Measurements from ENCODE around the gene NKX2-2. TPM values are rescaled to one million over a fixed set of nuclear protein-coding genes. Genes with fewer than 3 reads are reported as not detected.
A peak's percentile ranks its signal among the peaks of the same experiment; 100 is the strongest.

The NKX2-2 gene
- polyA plus RNA-seq, 1 donor: 4.1 TPM

- no peaks in the 10 kb centered on the region for H3K36me3 ChIP-seq (ENCODE audit: control insufficient read depth, insufficient read depth, low read length)
- DNase-seq: no peak
- peaks cover 7% of the 10 kb centered on the region for H3K4me1 ChIP-seq (ENCODE audit: control insufficient read depth, insufficient read depth, low read length)
- WGBS (ENCODE audit: insufficient coverage, low lambda C conversion rate): 0% methylated on average over 2 of the region's 61 CpGs
- no peak overlapping the region for H3K27ac ChIP-seq (ENCODE audit: low read length)
- H3K27me3 ChIP-seq (ENCODE audit: control insufficient read depth, insufficient read depth, low read length): peaks cover 98% of the 10 kb centered on the region
- no peak overlapping the region for H3K4me3 ChIP-seq (ENCODE audit: low read length)
- H3K9me3 ChIP-seq (ENCODE audit: control insufficient read depth, low read depth, low read length): peaks cover 16% of the 10 kb centered on the region
These were observed 1.7 kb upstream of the NKX2-2 start for GRCh38 chr20:21515300-21516179.

GRCh38 chr20:21514553-21515251, 838 bp upstream of the NKX2-2 start:
- H3K4me1 ChIP-seq (ENCODE audit: control insufficient read depth, insufficient read depth, low read length): peaks cover 7% of the 10 kb centered on the region
- WGBS (ENCODE audit: insufficient coverage, low lambda C conversion rate): no CpG with 5 or more reads among the region's 39 CpGs
- no peak for DNase-seq
- H3K36me3 ChIP-seq (ENCODE audit: control insufficient read depth, insufficient read depth, low read length): no peaks in the 10 kb centered on the region
- H3K9me3 ChIP-seq (ENCODE audit: control insufficient read depth, low read depth, low read length): peaks cover 16% of the 10 kb centered on the region
- H3K27ac ChIP-seq (ENCODE audit: low read length): no peak overlapping the region
- H3K4me3 ChIP-seq (ENCODE audit: low read length): no peak overlapping the region
- peaks cover 98% of the 10 kb centered on the region for H3K27me3 ChIP-seq (ENCODE audit: control insufficient read depth, insufficient read depth, low read length)

- no peak overlapping the region for H3K4me3 ChIP-seq (ENCODE audit: low read length)
- peaks cover 98% of the 10 kb centered on the region for H3K27me3 ChIP-seq (ENCODE audit: control insufficient read depth, insufficient read depth, low read length)
- WGBS (ENCODE audit: insufficient coverage, low lambda C conversion rate): no CpG with 5 or more reads among the region's 30 CpGs
- peaks cover 7% of the 10 kb centered on the region for H3K4me1 ChIP-seq (ENCODE audit: control insufficient read depth, insufficient read depth, low read length)
- DNase-seq: no peak
- no peaks in the 10 kb centered on the region for H3K36me3 ChIP-seq (ENCODE audit: control insufficient read depth, insufficient read depth, low read length)
- H3K9me3 ChIP-seq (ENCODE audit: control insufficient read depth, low read depth, low read length): peaks cover 16% of the 10 kb centered on the region
- H3K27ac ChIP-seq (ENCODE audit: low read length): no peak overlapping the region
These were observed 642 bp downstream of the NKX2-2 start for GRCh38 chr20:21513181-21513663.

GRCh38 chr20:21512634-21513180, 1.2 kb downstream of the NKX2-2 start:
- WGBS (ENCODE audit: insufficient coverage, low lambda C conversion rate): no CpG with 5 or more reads among the region's 34 CpGs
- no peak for DNase-seq
- Histone ChIP-seq H3K4me3 (ENCODE audit: low read length) (peak overlapping the region; percentile 6), H3K9me3 (ENCODE audit: control insufficient read depth, low read depth, low read length) (peaks cover 17% of the 10 kb centered on the region), H3K36me3 (ENCODE audit: control insufficient read depth, insufficient read depth, low read length) (no peaks in the 10 kb centered on the region), H3K4me1 (ENCODE audit: control insufficient read depth, insufficient read depth, low read length) (peaks cover 7% of the 10 kb centered on the region), H3K27me3 (ENCODE audit: control insufficient read depth, insufficient read depth, low read length) (peaks cover 98% of the 10 kb centered on the region), H3K27ac (ENCODE audit: low read length) (no peak overlapping the region)

GRCh38 chr20:21511850-21512633, 1.8 kb downstream of the NKX2-2 start:
- Histone ChIP-seq H3K4me3 (ENCODE audit: low read length) (peak overlapping the region; percentile 6), H3K27ac (ENCODE audit: low read length) (no peak overlapping the region), H3K36me3 (ENCODE audit: control insufficient read depth, insufficient read depth, low read length) (no peaks in the 10 kb centered on the region), H3K27me3 (ENCODE audit: control insufficient read depth, insufficient read depth, low read length) (peaks cover 98% of the 10 kb centered on the region), H3K9me3 (ENCODE audit: control insufficient read depth, low read depth, low read length) (peaks cover 19% of the 10 kb centered on the region), H3K4me1 (ENCODE audit: control insufficient read depth, insufficient read depth, low read length) (peaks cover 7% of the 10 kb centered on the region)
- no CpG with 5 or more reads among the region's 76 CpGs for WGBS (ENCODE audit: insufficient coverage, low lambda C conversion rate)
- DNase-seq: peak in 1 of 2 donors; percentile 34

GRCh38 chr20:21511485-21511849, 2.4 kb downstream of the NKX2-2 start:
- Histone ChIP-seq H3K4me3 (ENCODE audit: low read length) (no peak overlapping the region), H3K9me3 (ENCODE audit: control insufficient read depth, low read depth, low read length) (peaks cover 19% of the 10 kb centered on the region), H3K27ac (ENCODE audit: low read length) (no peak overlapping the region), H3K27me3 (ENCODE audit: control insufficient read depth, insufficient read depth, low read length) (peaks cover 98% of the 10 kb centered on the region), H3K36me3 (ENCODE audit: control insufficient read depth, insufficient read depth, low read length) (no peaks in the 10 kb centered on the region), H3K4me1 (ENCODE audit: control insufficient read depth, insufficient read depth, low read length) (peaks cover 7% of the 10 kb centered on the region)
- no peak for DNase-seq
- WGBS (ENCODE audit: insufficient coverage, low lambda C conversion rate): no CpG with 5 or more reads among the region's 18 CpGs

GRCh38 chr20:21510414-21511384, 3.2 kb downstream of the NKX2-2 start:
- H3K27ac ChIP-seq (ENCODE audit: low read length): no peak overlapping the region
- peak overlapping the region; percentile 16 for H3K4me3 ChIP-seq (ENCODE audit: low read length)
- 0% methylated on average over 1 of the region's 62 CpGs for WGBS (ENCODE audit: insufficient coverage, low lambda C conversion rate)
- H3K27me3 ChIP-seq (ENCODE audit: control insufficient read depth, insufficient read depth, low read length): peaks cover 97% of the 10 kb centered on the region
- H3K36me3 ChIP-seq (ENCODE audit: control insufficient read depth, insufficient read depth, low read length): no peaks in the 10 kb centered on the region
- H3K9me3 ChIP-seq (ENCODE audit: control insufficient read depth, low read depth, low read length): peaks cover 19% of the 10 kb centered on the region
- H3K4me1 ChIP-seq (ENCODE audit: control insufficient read depth, insufficient read depth, low read length): peaks cover 7% of the 10 kb centered on the region
- DNase-seq: no peak

GRCh38 chr20:21509597-21510371, 4.1 kb downstream of the NKX2-2 start:
- no peak for DNase-seq
- no peaks in the 10 kb centered on the region for H3K36me3 ChIP-seq (ENCODE audit: control insufficient read depth, insufficient read depth, low read length)
- H3K27ac ChIP-seq (ENCODE audit: low read length): no peak overlapping the region
- no peak overlapping the region for H3K4me3 ChIP-seq (ENCODE audit: low read length)
- whole genome bisulfite sequencing (ENCODE audit: insufficient coverage, low lambda C conversion rate): 0% methylated on average over 2 of the region's 43 CpGs
- peaks cover 19% of the 10 kb centered on the region for H3K9me3 ChIP-seq (ENCODE audit: control insufficient read depth, low read depth, low read length)
- peaks cover 12% of the 10 kb centered on the region for H3K4me1 ChIP-seq (ENCODE audit: control insufficient read depth, insufficient read depth, low read length)
- peaks cover 97% of the 10 kb centered on the region for H3K27me3 ChIP-seq (ENCODE audit: control insufficient read depth, insufficient read depth, low read length)
